ENCODE measurements around the gene TRPV2.
A peak's percentile ranks its signal among the peaks of the same experiment; 100 is the strongest.
"Not testable (repeated sequence)": the region's sequence is repeated elsewhere in the genome, so short reads cannot be mapped to it uniquely, and the experiment has no call there.

Gene TRPV2

DNA sequence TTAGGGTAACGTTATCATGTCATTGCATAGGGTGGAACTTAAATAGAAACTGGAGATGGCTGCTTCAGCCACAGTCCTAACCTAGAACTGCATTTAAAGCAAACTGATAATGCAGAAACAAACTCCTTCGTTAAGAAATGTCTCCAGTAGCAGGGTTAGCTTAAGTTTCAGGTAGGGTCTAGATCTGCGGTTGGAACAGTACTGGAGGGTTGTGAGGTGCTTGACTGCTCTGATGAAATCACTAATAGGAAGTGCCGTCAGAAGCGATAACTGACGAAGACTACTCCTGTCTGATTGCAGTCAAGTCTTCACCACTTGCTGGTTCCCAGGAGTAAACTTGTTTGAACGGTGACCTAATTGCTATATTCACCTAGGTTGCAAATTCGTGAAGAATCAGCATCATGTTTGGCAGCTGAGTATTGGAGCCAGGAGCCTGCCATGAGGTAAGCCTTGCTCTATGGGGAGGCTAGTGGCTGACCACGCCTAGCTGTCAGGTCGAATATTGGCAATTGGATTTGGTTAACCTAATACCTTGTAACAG lies 24.5 kb downstream of the TRPV2 start:
- Mint-ChIP-seq H3K36me3 (peaks cover 24% of the 10 kb centered on the region), H3K4me1 (ENCODE audit: low read depth) (peaks cover 39% of the 10 kb centered on the region), H3K4me3 (peak overlapping the region; percentile 100), H3K27ac (peak overlapping the region; percentile 100), H3K9me3 (ENCODE audit: low read depth) (no peaks in the 10 kb centered on the region), H3K27me3 (no peaks in the 10 kb centered on the region)

DNA sequence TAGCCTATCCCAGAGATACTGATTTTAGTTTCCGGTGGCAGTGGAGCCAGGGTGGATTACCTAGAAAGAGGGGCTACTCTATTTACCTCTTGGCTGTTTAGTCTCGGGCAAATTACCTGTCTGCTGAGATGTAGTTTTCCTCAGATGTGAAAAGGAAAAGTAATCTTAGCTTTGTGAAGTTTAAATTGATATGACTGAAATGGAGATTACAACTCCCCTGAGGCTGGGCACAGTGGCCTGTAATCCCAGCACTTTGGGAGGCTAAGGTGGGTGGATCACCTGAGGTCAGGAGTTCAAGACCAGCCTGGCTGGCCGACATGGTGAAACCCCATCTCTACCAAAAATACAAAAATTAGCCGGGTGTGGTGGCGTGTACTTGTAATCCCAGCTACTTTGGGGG lies 25.0 kb downstream of the TRPV2 start:
- Mint-ChIP-seq H3K4me1 (ENCODE audit: low read depth) (peaks cover 39% of the 10 kb centered on the region), H3K36me3 (peaks cover 24% of the 10 kb centered on the region)

DNA sequence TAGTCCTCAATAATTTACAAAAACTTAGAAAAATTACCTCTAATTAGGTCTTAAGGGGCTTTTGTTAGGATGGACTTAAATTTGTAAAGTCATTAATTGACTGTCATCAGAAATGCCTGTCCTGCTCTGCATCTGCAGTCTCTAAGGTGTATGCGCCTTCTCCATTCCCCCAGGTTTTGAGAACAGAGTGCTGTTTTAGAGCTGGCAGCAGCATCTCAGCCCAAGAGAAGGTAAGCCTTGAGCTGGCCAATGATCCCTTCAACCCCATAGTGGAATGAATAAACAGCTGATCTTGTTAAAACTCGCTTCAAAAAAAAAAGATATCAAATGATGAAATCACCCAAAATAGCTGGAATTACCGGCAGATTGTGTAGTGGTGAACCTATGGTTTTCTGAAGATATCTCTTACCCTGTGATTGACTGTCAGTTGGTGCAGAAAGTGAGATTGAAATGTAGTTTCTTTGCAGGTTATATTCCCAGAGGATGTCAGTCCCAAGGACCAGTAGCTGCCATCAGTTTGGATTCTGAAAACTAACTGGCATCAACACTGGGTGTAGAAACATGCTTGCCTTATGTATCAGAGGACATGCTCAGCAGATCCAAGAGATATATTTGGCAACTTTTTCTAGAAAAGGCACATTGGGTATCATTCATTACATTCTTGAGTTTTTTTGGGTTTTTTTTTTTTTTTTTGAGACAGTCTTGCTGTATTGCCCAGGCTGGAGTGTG lies 25.7 kb downstream of the TRPV2 start:
- Mint-ChIP-seq H3K4me3 (peak overlapping the region; percentile 100), H3K27me3 (no peaks in the 10 kb centered on the region), H3K9me3 (ENCODE audit: low read depth) (no peaks in the 10 kb centered on the region), H3K27ac (peak overlapping the region; percentile 100), H3K4me1 (ENCODE audit: low read depth) (peaks cover 39% of the 10 kb centered on the region), H3K36me3 (peaks cover 24% of the 10 kb centered on the region)

More for the DNA sequence above, 25.0 kb downstream of the TRPV2 start:
- H3K9me3 Mint-ChIP-seq (ENCODE audit: low read depth); H3K27me3 Mint-ChIP-seq: not testable (repeated sequence)
- peak overlapping the region; percentile 100 for H3K27ac Mint-ChIP-seq
- H3K4me3 Mint-ChIP-seq: peak overlapping the region; percentile 100

DNA sequence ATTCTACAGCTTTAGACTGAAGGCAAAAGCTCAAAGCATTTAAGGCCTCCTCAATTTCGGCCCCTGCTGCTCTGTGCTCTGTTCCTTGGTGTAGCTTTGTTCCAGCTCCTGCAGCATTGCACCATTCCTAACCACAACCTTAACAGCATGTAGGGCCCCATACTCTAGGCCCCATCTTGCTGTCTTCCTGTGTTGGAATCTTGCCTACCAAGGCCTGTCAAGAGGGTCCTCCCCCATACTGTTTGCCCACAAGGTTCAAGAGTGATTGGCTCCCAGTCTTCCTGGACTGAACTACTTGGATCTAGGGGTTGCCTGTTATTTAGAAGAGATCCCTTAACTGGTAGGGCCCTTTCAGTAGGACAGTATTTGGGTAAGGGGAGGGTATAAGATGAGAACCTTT lies 26.8 kb downstream of the TRPV2 start:
- Mint-ChIP-seq H3K36me3 (peaks cover 27% of the 10 kb centered on the region), H3K4me1 (ENCODE audit: low read depth) (peaks cover 40% of the 10 kb centered on the region), H3K4me3 (peak overlapping the region; percentile 100), H3K9me3 (ENCODE audit: low read depth) (no peaks in the 10 kb centered on the region), H3K27ac (peak overlapping the region; percentile 100), H3K27me3 (no peaks in the 10 kb centered on the region)

DNA sequence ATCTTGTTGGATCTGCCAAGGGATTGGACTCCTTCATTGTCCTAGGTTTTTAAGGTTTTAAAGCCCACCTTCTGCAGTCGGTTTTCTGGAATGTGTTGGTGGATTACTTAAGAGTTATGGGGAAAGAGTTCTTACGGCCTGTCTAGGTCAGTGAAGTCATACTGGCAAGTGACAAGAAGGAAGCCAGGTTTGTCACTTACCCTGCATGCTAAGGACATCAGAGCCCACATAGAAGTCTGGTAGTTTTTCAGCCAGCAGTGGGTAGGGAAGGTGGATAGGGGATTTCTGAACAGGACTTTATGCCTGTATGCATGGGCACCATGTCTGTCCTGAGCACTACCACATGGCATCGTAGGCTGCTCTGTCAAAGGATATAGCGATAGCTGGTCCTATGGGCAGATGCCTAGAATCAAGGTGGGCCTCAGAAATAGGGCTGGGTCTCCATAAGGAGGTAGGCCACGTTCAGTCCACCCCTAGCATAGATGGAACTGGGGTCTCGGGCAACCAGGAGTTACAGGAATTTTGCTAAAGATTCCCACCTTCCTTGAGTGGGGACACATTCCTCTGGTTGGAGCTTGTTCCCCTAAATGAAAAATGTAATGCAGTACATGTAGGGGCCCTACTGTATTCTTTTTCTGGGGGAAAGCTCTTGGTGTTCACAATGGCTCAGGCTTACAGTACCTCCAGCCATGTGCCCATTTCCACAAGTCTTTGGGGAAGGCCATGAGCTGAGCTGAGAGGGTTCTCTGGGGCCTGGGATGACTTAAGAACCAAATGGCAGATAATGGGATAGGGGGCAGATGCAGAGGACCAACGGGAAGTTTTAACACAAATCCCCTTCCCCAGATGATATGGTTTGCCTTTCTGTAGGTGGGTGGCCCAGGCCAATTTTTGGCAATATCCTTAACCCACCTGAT lies 27.5 kb downstream of the TRPV2 start:
- Mint-ChIP-seq H3K27me3 (no peaks in the 10 kb centered on the region), H3K27ac (peak overlapping the region; percentile 100), H3K4me3 (peak overlapping the region; percentile 100), H3K36me3 (peaks cover 27% of the 10 kb centered on the region), H3K9me3 (ENCODE audit: low read depth) (no peaks in the 10 kb centered on the region), H3K4me1 (ENCODE audit: low read depth) (peaks cover 43% of the 10 kb centered on the region)

DNA sequence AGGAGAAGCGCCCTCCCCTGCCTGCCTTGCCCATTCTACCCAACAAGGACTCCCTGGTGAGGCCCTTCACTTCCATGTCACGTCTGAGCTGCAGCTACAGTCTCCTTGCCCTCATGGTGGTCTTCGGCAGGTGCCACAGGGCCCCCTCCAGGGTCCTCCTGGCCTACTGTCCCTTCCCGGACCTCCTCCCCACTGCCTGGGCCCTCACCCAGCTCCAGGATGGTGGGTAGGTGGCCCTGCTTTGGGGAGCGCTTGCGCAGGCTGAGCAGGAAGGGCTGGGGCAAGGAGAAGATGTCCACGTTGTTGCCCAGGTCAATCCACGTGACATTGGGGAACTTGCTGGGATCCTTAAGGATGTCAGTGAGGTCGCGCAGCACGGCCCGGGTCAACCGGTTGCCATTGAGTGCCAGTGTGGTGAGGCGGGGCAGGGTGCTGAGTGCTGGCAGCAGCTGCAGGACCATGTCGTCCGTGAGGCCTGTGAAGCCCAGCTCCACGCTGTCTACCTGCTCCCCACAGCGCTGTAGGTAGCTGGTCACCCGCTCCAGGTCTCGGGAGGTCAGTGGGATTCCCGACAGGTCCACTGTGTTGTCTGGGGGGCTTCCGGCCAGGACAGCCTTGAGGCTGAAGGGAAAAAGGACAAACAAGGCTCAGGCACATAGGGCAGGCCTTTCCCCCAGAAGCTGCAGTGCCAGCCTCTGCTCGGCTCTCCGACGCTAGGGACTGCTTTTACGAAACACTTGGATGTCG lies 28.3 kb downstream of the TRPV2 start:
- H3K4me1 Mint-ChIP-seq (ENCODE audit: low read depth): peaks cover 46% of the 10 kb centered on the region
- H3K4me3 Mint-ChIP-seq: no peak overlapping the region
- H3K9me3 Mint-ChIP-seq (ENCODE audit: low read depth): no peaks in the 10 kb centered on the region
- no peaks in the 10 kb centered on the region for H3K27me3 Mint-ChIP-seq
- peak overlapping the region; percentile 50 for H3K27ac Mint-ChIP-seq
- peaks cover 27% of the 10 kb centered on the region for H3K36me3 Mint-ChIP-seq

DNA sequence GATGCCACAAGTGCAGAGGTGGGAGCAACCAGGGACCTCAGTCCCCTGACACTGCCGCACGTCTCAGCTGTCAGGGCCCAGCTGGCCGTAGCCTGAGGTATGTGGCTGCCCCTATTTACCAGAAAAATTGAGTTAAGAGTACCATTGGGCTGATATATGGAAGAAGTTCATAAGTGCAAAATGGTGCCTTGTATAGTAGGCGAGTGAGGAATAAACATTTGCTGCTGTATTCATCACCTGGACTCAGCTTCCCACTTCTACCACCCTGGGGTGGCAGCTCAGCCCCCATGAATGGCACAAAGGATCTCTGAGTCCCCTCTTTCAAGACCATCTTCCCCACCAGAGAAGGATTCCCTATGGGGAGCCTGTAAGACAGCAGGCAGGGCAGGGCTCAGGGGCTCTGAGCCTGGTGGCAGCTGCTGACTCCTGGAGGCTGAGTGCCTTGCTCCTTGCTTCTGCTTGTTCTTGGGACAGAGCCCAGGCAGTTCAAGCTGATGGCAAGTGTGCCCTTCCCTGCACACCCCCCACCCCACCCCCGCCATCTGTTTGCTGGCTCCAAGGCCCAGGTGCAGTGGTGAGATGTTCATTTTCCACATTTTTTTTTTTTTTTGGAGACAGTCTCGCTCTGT lies 29.0 kb downstream of the TRPV2 start:
- Mint-ChIP-seq H3K4me3 (peak overlapping the region; percentile 3), H3K4me1 (ENCODE audit: low read depth) (peaks cover 52% of the 10 kb centered on the region), H3K27ac (peak overlapping the region; percentile 50), H3K27me3 (no peaks in the 10 kb centered on the region), H3K36me3 (peaks cover 27% of the 10 kb centered on the region), H3K9me3 (ENCODE audit: low read depth) (no peaks in the 10 kb centered on the region)

DNA sequence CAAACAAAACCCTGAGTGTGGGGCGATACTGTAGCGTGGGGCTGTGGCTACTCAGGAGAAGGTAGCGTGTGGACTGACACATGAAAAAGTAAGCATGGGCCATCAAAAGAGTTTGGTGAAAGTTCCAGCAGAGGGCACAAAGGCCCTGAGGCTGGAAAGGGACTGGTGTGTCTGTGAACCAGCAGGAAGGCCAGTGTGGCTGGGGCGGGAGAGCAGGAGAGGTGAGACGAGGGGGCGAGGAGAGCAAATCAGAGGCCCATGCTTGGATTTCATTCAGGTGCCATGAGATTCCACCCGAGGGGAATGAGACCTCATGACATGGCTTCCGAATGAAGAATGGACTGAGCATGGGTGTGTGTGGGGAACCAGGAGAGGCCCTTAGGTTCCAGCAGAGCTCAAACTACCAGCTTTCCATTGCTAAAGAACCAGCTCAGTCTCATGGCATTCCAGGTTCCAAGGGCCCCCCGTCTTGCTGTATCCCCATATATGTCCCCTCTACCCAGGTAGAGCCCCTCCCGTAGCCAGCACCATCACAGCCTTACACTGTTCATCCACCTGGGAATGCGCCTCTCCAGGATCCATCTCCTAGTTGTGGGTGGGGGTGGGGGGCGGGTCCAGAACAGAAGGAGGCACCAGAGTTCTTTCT lies 31.1 kb downstream of the TRPV2 start:
- H3K27ac Mint-ChIP-seq: peak overlapping the region; percentile 72
- H3K4me3 Mint-ChIP-seq: peak overlapping the region; percentile 27
- H3K9me3 Mint-ChIP-seq (ENCODE audit: low read depth): no peaks in the 10 kb centered on the region
- no peaks in the 10 kb centered on the region for H3K27me3 Mint-ChIP-seq
- peaks cover 13% of the 10 kb centered on the region for H3K36me3 Mint-ChIP-seq
- peaks cover 45% of the 10 kb centered on the region for H3K4me1 Mint-ChIP-seq (ENCODE audit: low read depth)

DNA sequence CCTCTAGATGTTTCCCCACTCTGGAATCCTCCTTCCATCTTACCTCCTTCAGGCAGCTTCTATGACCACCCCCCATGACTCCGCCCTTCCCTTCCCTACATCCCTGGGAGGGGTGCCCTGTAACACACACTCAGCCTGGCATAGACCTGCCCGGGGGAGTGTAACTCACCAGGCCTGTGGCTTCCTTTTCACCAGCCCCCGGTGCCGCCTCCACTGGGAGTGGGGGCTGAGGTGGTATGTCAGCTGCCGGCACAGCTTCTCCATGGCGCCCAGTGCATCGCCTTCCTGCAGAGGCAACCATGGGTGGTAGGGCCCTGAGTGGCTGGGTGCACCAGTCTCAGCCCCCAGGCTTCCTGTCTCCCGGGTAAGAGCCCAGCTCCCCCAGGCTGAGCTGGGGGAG lies 32.3 kb downstream of the TRPV2 start:
- Mint-ChIP-seq H3K4me1 (ENCODE audit: low read depth) (peaks cover 32% of the 10 kb centered on the region), H3K36me3 (peaks cover 5% of the 10 kb centered on the region), H3K27me3 (no peaks in the 10 kb centered on the region), H3K4me3 (no peak overlapping the region), H3K9me3 (ENCODE audit: low read depth) (no peaks in the 10 kb centered on the region), H3K27ac (peak overlapping the region; percentile 58)

DNA sequence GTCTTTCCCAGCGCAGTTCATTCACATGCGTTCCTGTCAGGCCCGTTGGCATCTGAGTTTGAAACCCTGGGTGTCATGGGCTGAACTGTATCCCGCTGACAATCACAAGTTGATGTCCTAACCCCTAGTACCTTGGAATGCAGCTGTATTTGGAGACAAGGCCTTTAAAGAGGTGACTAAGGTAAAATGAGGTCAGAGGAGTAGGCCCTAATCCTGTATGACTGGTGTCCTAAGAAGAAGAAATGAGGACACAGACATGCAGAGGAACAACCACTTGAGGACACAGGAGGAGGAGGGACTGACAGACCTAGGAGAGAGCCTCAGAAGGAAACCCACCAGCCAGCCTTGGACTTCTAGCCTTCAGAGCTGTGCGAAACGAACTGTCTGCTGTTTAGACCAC lies 33.1 kb downstream of the TRPV2 start:
- Mint-ChIP-seq H3K9me3 (ENCODE audit: low read depth) (no peaks in the 10 kb centered on the region), H3K4me3 (no peak overlapping the region), H3K27ac (peak overlapping the region; percentile 61), H3K4me1 (ENCODE audit: low read depth) (peaks cover 29% of the 10 kb centered on the region), H3K27me3 (no peaks in the 10 kb centered on the region), H3K36me3 (peaks cover 5% of the 10 kb centered on the region)

DNA sequence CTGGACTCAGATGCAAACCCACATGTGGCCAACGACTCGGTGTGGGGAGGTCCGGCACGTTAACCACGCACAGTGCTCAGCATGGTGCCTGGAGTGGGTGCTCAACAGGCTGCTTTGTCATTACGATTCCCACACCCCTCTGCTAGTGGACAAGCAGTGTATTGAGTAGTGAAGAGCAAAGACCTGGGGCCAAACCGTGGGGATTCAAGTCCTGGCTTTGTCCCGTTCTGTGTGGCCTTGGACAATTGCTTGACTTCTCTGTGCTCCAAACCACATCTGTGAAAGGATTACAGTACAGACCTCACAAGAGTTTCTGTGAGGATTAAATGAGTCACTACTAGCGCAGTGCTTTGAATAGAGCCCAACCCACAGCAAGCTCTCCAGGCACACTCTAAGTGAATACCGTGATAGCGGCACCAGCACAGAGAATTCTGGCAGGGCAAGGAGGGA lies 33.8 kb downstream of the TRPV2 start:
- no peak overlapping the region for H3K4me3 Mint-ChIP-seq
- H3K36me3 Mint-ChIP-seq: peaks cover 5% of the 10 kb centered on the region
- no peaks in the 10 kb centered on the region for H3K27me3 Mint-ChIP-seq
- no peaks in the 10 kb centered on the region for H3K9me3 Mint-ChIP-seq (ENCODE audit: low read depth)
- peaks cover 28% of the 10 kb centered on the region for H3K4me1 Mint-ChIP-seq (ENCODE audit: low read depth)
- H3K27ac Mint-ChIP-seq: no peak overlapping the region

DNA sequence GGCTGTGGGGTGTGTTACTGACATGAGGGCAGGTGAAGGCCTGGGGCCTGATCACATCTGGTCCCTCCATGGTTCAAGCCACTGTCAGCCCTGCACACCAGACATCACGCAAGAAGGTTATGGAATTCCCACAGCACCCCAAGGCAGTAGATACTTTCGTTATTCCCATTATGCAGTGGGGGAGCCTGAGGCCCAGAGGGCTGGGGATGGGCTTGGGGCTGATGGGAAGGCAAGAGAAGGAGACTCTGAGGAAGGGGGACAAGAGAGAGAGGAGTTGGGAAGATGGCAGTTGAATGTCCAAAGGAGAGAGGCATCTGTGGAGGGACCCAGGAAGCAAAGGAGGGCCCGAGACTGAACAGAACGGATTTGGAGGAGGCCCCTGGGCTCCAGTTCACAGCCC lies 34.7 kb downstream of the TRPV2 start:
- Mint-ChIP-seq H3K4me1 (ENCODE audit: low read depth) (peaks cover 27% of the 10 kb centered on the region), H3K36me3 (peaks cover 5% of the 10 kb centered on the region)

DNA sequence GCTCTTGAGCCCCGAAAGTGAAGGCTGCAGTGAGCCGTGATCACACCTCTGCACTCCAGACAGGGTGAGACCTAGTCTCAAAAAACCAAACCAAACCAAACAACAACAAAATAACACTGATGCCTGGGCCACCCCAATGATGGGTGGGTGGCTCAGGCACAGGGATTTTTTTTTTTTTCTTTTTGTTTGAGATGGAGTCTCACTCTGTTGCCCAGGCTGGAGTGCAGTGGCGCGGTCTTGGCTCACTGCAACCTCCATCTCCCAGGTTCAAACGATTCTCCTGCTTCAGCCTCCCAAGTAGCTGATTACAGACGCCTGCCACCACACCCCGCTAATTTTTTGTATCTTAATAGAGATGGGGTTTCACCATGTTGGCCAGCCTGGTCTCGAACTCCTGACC lies 36.9 kb downstream of the TRPV2 start:
- not testable (repeated sequence) for H3K36me3 Mint-ChIP-seq; H3K27me3 Mint-ChIP-seq; H3K9me3 Mint-ChIP-seq (ENCODE audit: low read depth); H3K4me3 Mint-ChIP-seq; H3K27ac Mint-ChIP-seq
- H3K4me1 Mint-ChIP-seq (ENCODE audit: low read depth): peaks cover 21% of the 10 kb centered on the region

More for the DNA sequence above, 34.7 kb downstream of the TRPV2 start:
- H3K9me3 Mint-ChIP-seq (ENCODE audit: low read depth): no peaks in the 10 kb centered on the region
- H3K27ac Mint-ChIP-seq: no peak overlapping the region
- H3K4me3 Mint-ChIP-seq: no peak overlapping the region
- H3K27me3 Mint-ChIP-seq: no peaks in the 10 kb centered on the region

DNA sequence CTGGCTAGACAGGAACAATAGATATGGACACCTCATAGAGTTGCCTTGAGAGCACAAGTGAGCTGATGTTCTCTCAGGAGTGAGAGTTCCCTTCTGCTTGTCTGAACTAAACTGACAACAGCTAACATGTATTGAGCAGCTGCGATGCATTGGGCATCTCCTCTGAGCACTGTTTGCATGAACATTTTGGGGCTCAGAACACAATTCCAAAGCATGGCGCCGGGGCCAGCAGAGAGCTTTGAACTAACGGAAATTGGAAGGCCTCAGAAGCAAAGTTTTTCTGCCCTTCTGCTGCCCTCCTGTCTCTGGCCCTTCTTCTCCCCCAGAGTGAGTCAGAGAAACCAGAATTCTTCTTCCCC lies 38.1 kb downstream of the TRPV2 start:
- Mint-ChIP-seq H3K27me3 (no peaks in the 10 kb centered on the region), H3K4me1 (ENCODE audit: low read depth) (peaks cover 10% of the 10 kb centered on the region), H3K9me3 (ENCODE audit: low read depth) (no peaks in the 10 kb centered on the region), H3K4me3 (no peak overlapping the region), H3K27ac (peak overlapping the region; percentile 16), H3K36me3 (peaks cover 2% of the 10 kb centered on the region)

Measured in activated naive CD8-positive, alpha-beta T cell (primary cell).